SK-N-SH treated with all-trans-retinoic acid at 6 μM for 48 hours (cell line): ENCODE results near the gene LYVE1.

Experiments
- ATAC-seq: fragments of 200-7000 bp; cut with Tn5 transposase; 3 replicates; pipeline ENCODE4 v1.9.1; 2020; ENCODE audit warnings: mild to moderate bottlenecking, moderate library complexity
- ARNTL ChIP-seq: fragments of 450-650 bp; formaldehyde crosslinking; IDR thresholded peaks from 2 replicates; pipeline ENCODE4 v1.5.0; 2020; ENCODE audit warnings: low read depth, mild to moderate bottlenecking, moderate library complexity, borderline replicate concordance
- CSDC2 ChIP-seq: fragments of 250-450 bp; sonication (Bioruptor Pico); IDR thresholded peaks from 2 replicates; pipeline ENCODE4 v1.5.0; 2020; ENCODE audit warnings: mild to moderate bottlenecking, moderate library complexity
- OSR1 ChIP-seq: fragments of 250-450 bp; sonication (Bioruptor Pico); IDR thresholded peaks from 2 replicates; pipeline ENCODE4 v1.8.0; 2022; ENCODE audit warnings: moderate library complexity, mild to moderate bottlenecking, inconsistent platforms
- POU6F1 ChIP-seq: fragments of 250-450 bp; sonication (Bioruptor Pico); IDR thresholded peaks from 2 replicates; pipeline ENCODE4 v1.8.0; 2021; ENCODE audit warnings: low read depth, mild to moderate bottlenecking, moderate library complexity, borderline replicate concordance
- PPARA ChIP-seq: fragments of 250-450 bp; sonication (Bioruptor Pico); IDR thresholded peaks from 2 replicates; pipeline ENCODE4 v1.5.0; 2020; ENCODE audit warnings: mild to moderate bottlenecking, borderline replicate concordance
- RARB ChIP-seq: fragments of 250-450 bp; sonication (Bioruptor Pico); IDR thresholded peaks from 2 replicates; pipeline ENCODE4 v1.8.0; 2021; ENCODE audit warnings: mild to moderate bottlenecking, moderate library complexity
- SNAI2 ChIP-seq: fragments of 250-450 bp; sonication (Bioruptor Pico); IDR thresholded peaks from 2 replicates; pipeline ENCODE4 v1.5.0; 2020; ENCODE audit warnings: mild to moderate bottlenecking, moderate library complexity
- TCF4 ChIP-seq: fragments of 250-450 bp; sonication (Bioruptor Pico); IDR thresholded peaks from 2 replicates; pipeline ENCODE4 v1.8.0; 2021; ENCODE audit warnings: mild to moderate bottlenecking, moderate library complexity, borderline replicate concordance
- TOX ChIP-seq: fragments of 250-450 bp; sonication (Bioruptor Pico); IDR thresholded peaks from 2 replicates; pipeline ENCODE4 v1.8.0; 2021; ENCODE audit warnings: mild to moderate bottlenecking, moderate library complexity, borderline replicate concordance
- TSHZ2 ChIP-seq: fragments of 250-450 bp; sonication (Bioruptor Pico); IDR thresholded peaks from 2 replicates; pipeline ENCODE4 v1.5.0; 2020; ENCODE audit warnings: mild to moderate bottlenecking, moderate library complexity
- ZFP30 ChIP-seq: fragments of 450-650 bp; formaldehyde crosslinking; IDR thresholded peaks from 2 replicates; pipeline ENCODE4 v1.5.0; 2022; ENCODE audit warnings: mild to moderate bottlenecking, moderate library complexity
- ZNF565 ChIP-seq: fragments of 450-650 bp; formaldehyde crosslinking; conservative IDR thresholded peaks from 2 replicates; pipeline ENCODE4 v1.5.0; 2020; ENCODE audit warnings: low read depth, mild to moderate bottlenecking, moderate library complexity
- ZNF70 ChIP-seq: fragments of 450-650 bp; formaldehyde crosslinking; IDR thresholded peaks from 2 replicates; pipeline ENCODE4 v1.5.0; 2020; ENCODE audit warnings: mild to moderate bottlenecking, moderate library complexity
- ZNF8 ChIP-seq: fragments of 450-650 bp; formaldehyde crosslinking; IDR thresholded peaks from 2 replicates; pipeline ENCODE4 v1.5.0; 2020; ENCODE audit warnings: mild to moderate bottlenecking, moderate library complexity
- TF ChIP-seq, protein P1 (sequence below): fragments of 250-450 bp; sonication (Bioruptor Pico); IDR thresholded peaks from 2 replicates; pipeline ENCODE4 v1.5.1; 2021; ENCODE audit warnings: mild to moderate bottlenecking, moderate library complexity
- TF ChIP-seq, protein P2 (sequence below): fragments of 250-450 bp; sonication (Bioruptor Pico); IDR thresholded peaks from 2 replicates; pipeline ENCODE4 v1.8.0; 2020; ENCODE audit warnings: mild to moderate bottlenecking, moderate library complexity, borderline replicate concordance
- TF ChIP-seq, protein P3 (sequence below): fragments of 250-450 bp; sonication (Bioruptor Pico); IDR thresholded peaks from 2 replicates; pipeline ENCODE4 v1.5.1; 2020; ENCODE audit warnings: low read depth, mild to moderate bottlenecking, moderate library complexity

The LYVE1 gene, protein sequence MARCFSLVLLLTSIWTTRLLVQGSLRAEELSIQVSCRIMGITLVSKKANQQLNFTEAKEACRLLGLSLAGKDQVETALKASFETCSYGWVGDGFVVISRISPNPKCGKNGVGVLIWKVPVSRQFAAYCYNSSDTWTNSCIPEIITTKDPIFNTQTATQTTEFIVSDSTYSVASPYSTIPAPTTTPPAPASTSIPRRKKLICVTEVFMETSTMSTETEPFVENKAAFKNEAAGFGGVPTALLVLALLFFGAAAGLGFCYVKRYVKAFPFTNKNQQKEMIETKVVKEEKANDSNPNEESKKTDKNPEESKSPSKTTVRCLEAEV

DNA sequence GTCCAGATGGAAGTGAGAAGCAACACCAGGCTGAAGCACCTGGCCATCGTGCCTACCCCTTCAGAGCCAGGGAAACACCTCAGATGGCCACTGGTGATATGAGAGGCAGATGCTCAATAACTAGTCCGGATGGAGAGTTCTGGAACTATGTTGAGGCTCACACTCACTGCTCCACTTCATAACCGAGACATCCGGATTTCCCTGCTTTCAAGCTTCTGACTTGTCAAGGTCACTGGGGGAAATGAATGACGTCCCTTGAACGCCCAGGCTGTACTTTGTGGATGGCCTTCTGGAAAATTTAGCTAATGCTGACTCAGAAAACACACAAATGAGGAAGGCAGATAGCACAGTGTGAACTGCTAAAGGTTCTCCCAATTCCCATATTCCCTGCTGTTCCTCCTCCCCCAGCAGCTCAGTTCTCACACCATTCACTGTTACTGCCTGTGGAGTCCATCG, at the start of gene LYVE1:
Gene LYVE1 (minus strand): TSS at position 180 of the 456 bp plus-strand sequence. CDS start 133 bp downstream, at position 47.
- ATAC-seq = no peak
- TF ChIP-seq, protein P1, sequence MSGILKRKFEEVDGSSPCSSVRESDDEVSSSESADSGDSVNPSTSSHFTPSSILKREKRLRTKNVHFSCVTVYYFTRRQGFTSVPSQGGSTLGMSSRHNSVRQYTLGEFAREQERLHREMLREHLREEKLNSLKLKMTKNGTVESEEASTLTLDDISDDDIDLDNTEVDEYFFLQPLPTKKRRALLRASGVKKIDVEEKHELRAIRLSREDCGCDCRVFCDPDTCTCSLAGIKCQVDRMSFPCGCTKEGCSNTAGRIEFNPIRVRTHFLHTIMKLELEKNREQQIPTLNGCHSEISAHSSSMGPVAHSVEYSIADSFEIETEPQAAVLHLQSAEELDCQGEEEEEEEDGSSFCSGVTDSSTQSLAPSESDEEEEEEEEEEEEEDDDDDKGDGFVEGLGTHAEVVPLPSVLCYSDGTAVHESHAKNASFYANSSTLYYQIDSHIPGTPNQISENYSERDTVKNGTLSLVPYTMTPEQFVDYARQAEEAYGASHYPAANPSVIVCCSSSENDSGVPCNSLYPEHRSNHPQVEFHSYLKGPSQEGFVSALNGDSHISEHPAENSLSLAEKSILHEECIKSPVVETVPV (CRISPR knock-in tag) = no peak

DNA sequence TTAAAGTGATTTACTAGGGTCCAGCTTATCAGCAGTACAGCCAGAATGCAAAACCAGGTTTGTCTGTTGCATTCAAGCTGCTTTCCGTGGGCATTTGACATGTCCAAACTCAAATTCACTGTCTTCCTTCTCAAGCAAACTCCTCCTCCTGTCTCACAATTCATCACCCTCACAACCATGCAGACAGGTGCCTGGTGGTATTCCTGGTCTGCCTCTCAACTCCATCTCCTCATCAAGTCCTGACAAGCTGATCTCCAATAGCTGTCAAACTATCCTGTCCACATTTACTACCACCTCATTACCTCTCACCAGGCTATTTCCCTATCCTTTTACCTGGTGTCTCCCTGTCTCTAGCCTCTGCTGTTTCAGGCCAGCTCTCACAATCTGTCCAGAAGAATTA, 49.1 kb upstream of the LYVE1 start:
- no peak for ATAC-seq
- TF ChIP-seq TCF4 (CRISPR knock-in tag) = no peak
- TF ChIP-seq, protein P2, sequence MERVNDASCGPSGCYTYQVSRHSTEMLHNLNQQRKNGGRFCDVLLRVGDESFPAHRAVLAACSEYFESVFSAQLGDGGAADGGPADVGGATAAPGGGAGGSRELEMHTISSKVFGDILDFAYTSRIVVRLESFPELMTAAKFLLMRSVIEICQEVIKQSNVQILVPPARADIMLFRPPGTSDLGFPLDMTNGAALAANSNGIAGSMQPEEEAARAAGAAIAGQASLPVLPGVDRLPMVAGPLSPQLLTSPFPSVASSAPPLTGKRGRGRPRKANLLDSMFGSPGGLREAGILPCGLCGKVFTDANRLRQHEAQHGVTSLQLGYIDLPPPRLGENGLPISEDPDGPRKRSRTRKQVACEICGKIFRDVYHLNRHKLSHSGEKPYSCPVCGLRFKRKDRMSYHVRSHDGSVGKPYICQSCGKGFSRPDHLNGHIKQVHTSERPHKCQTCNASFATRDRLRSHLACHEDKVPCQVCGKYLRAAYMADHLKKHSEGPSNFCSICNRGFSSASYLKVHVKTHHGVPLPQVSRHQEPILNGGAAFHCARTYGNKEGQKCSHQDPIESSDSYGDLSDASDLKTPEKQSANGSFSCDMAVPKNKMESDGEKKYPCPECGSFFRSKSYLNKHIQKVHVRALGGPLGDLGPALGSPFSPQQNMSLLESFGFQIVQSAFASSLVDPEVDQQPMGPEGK (CRISPR knock-in tag) = no peak
- TF ChIP-seq OSR1 = no peak

GRCh38 chr11:10611979-10612862, 43.8 kb upstream of the LYVE1 start:
- no peak for ATAC-seq
- TF ChIP-seq, protein P2 (CRISPR knock-in tag) = no peak
- TF ChIP-seq SNAI2 (CRISPR knock-in tag) (no peak), PPARA (CRISPR knock-in tag) (no peak), POU6F1 (CRISPR knock-in tag) (no peak), ZNF70 (no peak), TSHZ2 (CRISPR knock-in tag) (no peak), ARNTL (no peak), ZNF565 (no peak), OSR1 (no peak), TCF4 (CRISPR knock-in tag) (no peak), ZFP30 (no peak), TOX (CRISPR knock-in tag) (no peak), CSDC2 (CRISPR knock-in tag) (no peak), RARB (CRISPR knock-in tag) (no peak), ZNF8 (CRISPR knock-in tag) (no peak)
- TF ChIP-seq, protein P1 (CRISPR knock-in tag) = no peak
- TF ChIP-seq, protein P3, sequence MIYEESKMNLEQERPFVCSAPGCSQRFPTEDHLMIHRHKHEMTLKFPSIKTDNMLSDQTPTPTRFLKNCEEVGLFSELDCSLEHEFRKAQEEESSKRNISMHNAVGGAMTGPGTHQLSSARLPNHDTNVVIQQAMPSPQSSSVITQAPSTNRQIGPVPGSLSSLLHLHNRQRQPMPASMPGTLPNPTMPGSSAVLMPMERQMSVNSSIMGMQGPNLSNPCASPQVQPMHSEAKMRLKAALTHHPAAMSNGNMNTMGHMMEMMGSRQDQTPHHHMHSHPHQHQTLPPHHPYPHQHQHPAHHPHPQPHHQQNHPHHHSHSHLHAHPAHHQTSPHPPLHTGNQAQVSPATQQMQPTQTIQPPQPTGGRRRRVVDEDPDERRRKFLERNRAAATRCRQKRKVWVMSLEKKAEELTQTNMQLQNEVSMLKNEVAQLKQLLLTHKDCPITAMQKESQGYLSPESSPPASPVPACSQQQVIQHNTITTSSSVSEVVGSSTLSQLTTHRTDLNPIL = no peak
